Measurements from ENCODE around the gene MANEA. TPM values are rescaled to one million over a fixed set of nuclear protein-coding genes. Genes with fewer than 3 reads are reported as not detected.

The MANEA gene
- total RNA-seq, 1 experiment from 2014 or later = 13.9 TPM

DNA sequence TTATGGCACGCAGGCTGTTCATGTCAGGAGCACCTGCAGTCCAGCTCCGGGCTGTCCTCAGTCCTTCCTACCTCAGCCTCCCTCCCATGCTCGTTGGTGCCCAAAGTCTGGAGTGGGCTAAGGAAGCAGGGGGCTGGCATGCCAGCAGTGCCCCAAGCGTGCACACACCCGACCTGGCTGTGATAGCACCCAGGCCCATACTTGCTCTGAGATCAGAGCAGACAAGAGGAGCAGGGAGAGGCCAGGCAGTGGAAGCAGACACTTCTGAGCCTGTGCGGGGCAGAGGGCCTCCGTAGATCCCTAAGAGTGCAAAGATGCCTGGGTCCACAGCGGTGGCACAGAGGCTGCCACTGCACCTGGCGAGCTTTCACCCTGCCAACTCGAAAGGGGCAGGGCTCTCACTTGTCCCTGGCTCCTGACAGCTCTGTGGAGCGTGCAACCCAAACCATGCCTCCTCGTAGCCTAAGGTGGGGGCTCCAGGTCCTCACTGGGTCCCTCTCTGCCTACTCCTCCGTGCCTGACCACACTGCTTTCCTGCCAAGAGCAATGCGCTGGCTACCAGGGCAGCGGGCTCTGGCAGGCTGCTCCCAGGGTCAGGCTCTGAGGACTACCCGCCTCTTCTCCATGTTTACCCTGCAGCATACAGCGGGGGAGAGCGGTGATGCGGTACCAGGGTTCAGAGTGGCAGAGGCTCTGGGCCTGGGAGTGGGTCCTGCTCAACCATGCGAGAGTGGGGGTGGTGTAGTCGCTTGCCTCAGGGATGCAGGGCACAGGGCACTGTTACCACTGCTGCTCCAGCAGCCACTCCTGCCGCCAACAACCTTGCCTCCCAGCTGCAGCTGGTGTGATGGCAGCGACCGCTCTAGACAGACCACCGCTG is 59.5 kb downstream of the MANEA start:
- Histone ChIP-seq H3K27me3 (ENCODE audit: insufficient read depth, low read length) (no peaks in the 10 kb centered on the region), H3K36me3 (ENCODE audit: control insufficient read depth in 1 of 2, insufficient read depth in 2 of 2, low read length in 2 of 2) (no peaks in the 10 kb centered on the region), H3K79me2 (ENCODE audit: insufficient read depth, low read length) (no peaks in the 10 kb centered on the region), H3K4me3 (replicated peaks in 1 of 2; ENCODE audit: low read depth in 1 of 2, low read length in 2 of 2) (no peak overlapping the region), H3K9me2 (ENCODE audit: insufficient read depth) (no peaks in the 10 kb centered on the region), H3K9me3 (ENCODE audit: control insufficient read depth in 1 of 2, insufficient read depth in 1 of 2, low read depth in 1 of 2, low read length in 2 of 2) (no peaks in the 10 kb centered on the region), H3K4me2 (ENCODE audit: low read length) (no peak overlapping the region), H3K9ac (ENCODE audit: low read length) (no peak overlapping the region), H4K20me1 (ENCODE audit: insufficient read depth) (no peaks in the 10 kb centered on the region), H3K4me1 (ENCODE audit: control insufficient read depth in 1 of 2, insufficient read depth in 2 of 2, low read length in 2 of 2) (no peaks in the 10 kb centered on the region), H3K27ac (ENCODE audit: low read depth, low read length) (no peak overlapping the region), H2AFZ (ENCODE audit: low read depth, low read length, poor library complexity, severe bottlenecking) (no peak overlapping the region)
- ChIA-PET CTCF (no interaction called here), POLR2A (no interaction called here), RAD21 (ENCODE audit: low non-redundant PET in 1 of 2, low total read pairs in 2 of 2, uncharacterized antibody in 2 of 2, unreplicated experiment in 2 of 2) (no interaction called here)
- BruUV-seq (replicated peaks) = no TSS peak
- no peak for DNase-seq (ENCODE audit: low read depth, low spot score)
- TF ChIP-seq SIN3A (IDR thresholded peaks at IDR 0.05; ENCODE audit: low read depth) (no peak), ZFX (IDR thresholded peaks at IDR 0.05) (no peak), RAD21 (IDR thresholded peaks at IDR 0.05; ENCODE audit: low read depth) (no peak), SP1 (IDR thresholded peaks at IDR 0.05; ENCODE audit: low read depth) (no peak), POLR2AphosphoS5 (IDR thresholded peaks at IDR 0.05; ENCODE audit: low read depth, low read length) (no peak), EGR1 (IDR thresholded peaks at IDR 0.05; ENCODE audit: low read depth) (no peak), FOSL1 (IDR thresholded peaks at IDR 0.05; ENCODE audit: low read depth) (no peak), EZH2 (IDR thresholded peaks at IDR 0.05) (no peak), EZH2phosphoT487 (IDR thresholded peaks at IDR 0.05; ENCODE audit: borderline replicate concordance) (no peak), SRF (IDR thresholded peaks at IDR 0.05; ENCODE audit: low read depth) (no peak), POLR2A (IDR thresholded peaks at IDR 0.05; ENCODE audit: borderline replicate concordance, extremely low read depth, insufficient read depth, insufficient read length) (no peak), JUND (IDR thresholded peaks at IDR 0.05) (no peak), YY1 (IDR thresholded peaks at IDR 0.05; ENCODE audit: extremely low read depth, insufficient replicate concordance, low read depth, low read length) (no peak), CBX3 (IDR thresholded peaks at IDR 0.05; ENCODE audit: low read depth) (no peak), ZNF274 (IDR thresholded peaks at IDR 0.05; ENCODE audit: low read depth, low read length) (no peak)
- TF ChIP-seq, protein P1, sequence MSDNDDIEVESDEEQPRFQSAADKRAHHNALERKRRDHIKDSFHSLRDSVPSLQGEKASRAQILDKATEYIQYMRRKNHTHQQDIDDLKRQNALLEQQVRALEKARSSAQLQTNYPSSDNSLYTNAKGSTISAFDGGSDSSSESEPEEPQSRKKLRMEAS (IDR thresholded peaks at IDR 0.05) = no peak
- TF ChIP-seq, protein P2, sequence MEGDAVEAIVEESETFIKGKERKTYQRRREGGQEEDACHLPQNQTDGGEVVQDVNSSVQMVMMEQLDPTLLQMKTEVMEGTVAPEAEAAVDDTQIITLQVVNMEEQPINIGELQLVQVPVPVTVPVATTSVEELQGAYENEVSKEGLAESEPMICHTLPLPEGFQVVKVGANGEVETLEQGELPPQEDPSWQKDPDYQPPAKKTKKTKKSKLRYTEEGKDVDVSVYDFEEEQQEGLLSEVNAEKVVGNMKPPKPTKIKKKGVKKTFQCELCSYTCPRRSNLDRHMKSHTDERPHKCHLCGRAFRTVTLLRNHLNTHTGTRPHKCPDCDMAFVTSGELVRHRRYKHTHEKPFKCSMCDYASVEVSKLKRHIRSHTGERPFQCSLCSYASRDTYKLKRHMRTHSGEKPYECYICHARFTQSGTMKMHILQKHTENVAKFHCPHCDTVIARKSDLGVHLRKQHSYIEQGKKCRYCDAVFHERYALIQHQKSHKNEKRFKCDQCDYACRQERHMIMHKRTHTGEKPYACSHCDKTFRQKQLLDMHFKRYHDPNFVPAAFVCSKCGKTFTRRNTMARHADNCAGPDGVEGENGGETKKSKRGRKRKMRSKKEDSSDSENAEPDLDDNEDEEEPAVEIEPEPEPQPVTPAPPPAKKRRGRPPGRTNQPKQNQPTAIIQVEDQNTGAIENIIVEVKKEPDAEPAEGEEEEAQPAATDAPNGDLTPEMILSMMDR (IDR thresholded peaks at IDR 0.05 in 2 of 3, conservative IDR thresholded peaks at IDR 0.05 in 1 of 3; ENCODE audit: borderline replicate concordance in 1 of 3, insufficient read depth in 1 of 3, low read depth in 2 of 3, low read length in 2 of 3) = no peak
- TF ChIP-seq, protein P3, sequence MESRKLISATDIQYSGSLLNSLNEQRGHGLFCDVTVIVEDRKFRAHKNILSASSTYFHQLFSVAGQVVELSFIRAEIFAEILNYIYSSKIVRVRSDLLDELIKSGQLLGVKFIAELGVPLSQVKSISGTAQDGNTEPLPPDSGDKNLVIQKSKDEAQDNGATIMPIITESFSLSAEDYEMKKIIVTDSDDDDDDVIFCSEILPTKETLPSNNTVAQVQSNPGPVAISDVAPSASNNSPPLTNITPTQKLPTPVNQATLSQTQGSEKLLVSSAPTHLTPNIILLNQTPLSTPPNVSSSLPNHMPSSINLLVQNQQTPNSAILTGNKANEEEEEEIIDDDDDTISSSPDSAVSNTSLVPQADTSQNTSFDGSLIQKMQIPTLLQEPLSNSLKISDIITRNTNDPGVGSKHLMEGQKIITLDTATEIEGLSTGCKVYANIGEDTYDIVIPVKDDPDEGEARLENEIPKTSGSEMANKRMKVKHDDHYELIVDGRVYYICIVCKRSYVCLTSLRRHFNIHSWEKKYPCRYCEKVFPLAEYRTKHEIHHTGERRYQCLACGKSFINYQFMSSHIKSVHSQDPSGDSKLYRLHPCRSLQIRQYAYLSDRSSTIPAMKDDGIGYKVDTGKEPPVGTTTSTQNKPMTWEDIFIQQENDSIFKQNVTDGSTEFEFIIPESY (IDR thresholded peaks at IDR 0.05; ENCODE audit: extremely low read depth, insufficient replicate concordance, low read length) = no peak
- intact Hi-C loops (cut with micrococcal nuclease) = no loop called here
- ATAC-seq = no peak
